Tibial artery (tissue), 4 donors: Measurements from ENCODE around the gene PLCL1.

Experiments
- DNase-seq, 2 donors: peaks; one replicate each; pipeline ENCODE4 v3.0.0-alpha.2; 2019
- H3K27ac ChIP-seq, 2 donors: fragments of 200-600 bp; sonication (generic) in 1 of 2; 1 replicate in 1 of 2; 2 replicates in 1 of 2; pipeline ENCODE4 v1.5.1; 2018 to 2019; ENCODE audit warnings: mild to moderate bottlenecking in 1 of 2
- H3K27me3 ChIP-seq, 2 donors: fragments of 200-600 bp; sonication (generic) in 1 of 2; one replicate each; pipeline versions ENCODE4 v1.5.1 to v1.6.0; 2016 to 2019
- H3K36me3 ChIP-seq, 3 donors: fragments of 200-600 bp; sonication (generic) in 2 of 3; one replicate each; pipeline ENCODE4 v1.5.1; 2016 to 2019; ENCODE audit warnings: mild to moderate bottlenecking in 2 of 3
- H3K4me1 ChIP-seq, 4 donors: fragments of 200-600 bp; sonication (generic) in 2 of 4; 1 replicate in 3 of 4; 2 replicates in 1 of 4; pipeline ENCODE4 v1.5.1; 2016 to 2019
- H3K4me3 ChIP-seq, 2 donors: fragments of 200-600 bp; sonication (generic) in 1 of 2; 1 replicate in 1 of 2; 2 replicates in 1 of 2; pipeline ENCODE4 v1.5.1; 2018 to 2019; ENCODE audit warnings: mild to moderate bottlenecking in 2 of 2
- H3K9me3 ChIP-seq, 3 donors: fragments of 200-600 bp; sonication (generic) in 1 of 3; one replicate each; pipeline ENCODE4 v1.5.1; 2016 to 2019
- intact Hi-C: fragments of 100-400 bp; cut with DNase I; formaldehyde crosslinking; loops from one replicate; pipeline ENCODE4 v1.15.0; 2023; ENCODE audit warnings: low total_unique reads
- TF ChIP-seq, protein P1 (sequence below), 2 experiments: fragments of 200-600 bp in 1 of 2; fragments of 450-650 bp in 1 of 2; IDR thresholded peaks; one replicate each; pipeline ENCODE4 v1.5.1; 2017 to 2019; ENCODE audit warnings: antibody characterized with exemption in 2 of 2, mild to moderate bottlenecking in 1 of 2, moderate library complexity in 1 of 2

Gene PLCL1

DNA sequence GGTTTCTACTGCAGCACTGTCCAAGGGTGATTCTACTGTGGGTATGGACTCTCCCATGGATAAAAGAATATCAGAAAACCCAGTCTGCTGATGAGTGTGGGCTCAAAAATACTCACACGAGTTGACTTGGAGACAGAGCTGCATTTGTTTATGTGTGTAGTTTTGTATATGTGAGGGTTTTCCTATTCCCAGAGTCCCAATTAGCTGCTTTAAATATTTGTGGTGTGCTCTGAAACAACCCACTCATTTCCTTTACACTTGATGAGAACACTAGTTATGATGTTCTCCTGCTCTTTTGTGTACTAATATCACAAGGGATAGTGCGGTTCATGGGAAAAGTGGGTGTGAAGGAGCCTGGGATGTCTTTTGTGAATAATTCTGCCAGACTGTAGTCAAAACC lies 337.3 kb downstream of the PLCL1 start:
- intact Hi-C loops: no loop called here
- Histone ChIP-seq H3K27me3 (no peaks in the 10 kb centered on the region), H3K4me3 (no peak overlapping the region), H3K4me1 (no peaks in the 10 kb centered on the region), H3K27ac (no peak overlapping the region), H3K9me3 (no peaks in the 10 kb centered on the region), H3K36me3 (no peaks in the 10 kb centered on the region)
- TF ChIP-seq, protein P1, sequence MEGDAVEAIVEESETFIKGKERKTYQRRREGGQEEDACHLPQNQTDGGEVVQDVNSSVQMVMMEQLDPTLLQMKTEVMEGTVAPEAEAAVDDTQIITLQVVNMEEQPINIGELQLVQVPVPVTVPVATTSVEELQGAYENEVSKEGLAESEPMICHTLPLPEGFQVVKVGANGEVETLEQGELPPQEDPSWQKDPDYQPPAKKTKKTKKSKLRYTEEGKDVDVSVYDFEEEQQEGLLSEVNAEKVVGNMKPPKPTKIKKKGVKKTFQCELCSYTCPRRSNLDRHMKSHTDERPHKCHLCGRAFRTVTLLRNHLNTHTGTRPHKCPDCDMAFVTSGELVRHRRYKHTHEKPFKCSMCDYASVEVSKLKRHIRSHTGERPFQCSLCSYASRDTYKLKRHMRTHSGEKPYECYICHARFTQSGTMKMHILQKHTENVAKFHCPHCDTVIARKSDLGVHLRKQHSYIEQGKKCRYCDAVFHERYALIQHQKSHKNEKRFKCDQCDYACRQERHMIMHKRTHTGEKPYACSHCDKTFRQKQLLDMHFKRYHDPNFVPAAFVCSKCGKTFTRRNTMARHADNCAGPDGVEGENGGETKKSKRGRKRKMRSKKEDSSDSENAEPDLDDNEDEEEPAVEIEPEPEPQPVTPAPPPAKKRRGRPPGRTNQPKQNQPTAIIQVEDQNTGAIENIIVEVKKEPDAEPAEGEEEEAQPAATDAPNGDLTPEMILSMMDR (IDR thresholded peaks at IDR 0.05): no peak
- DNase-seq: no peak

DNA sequence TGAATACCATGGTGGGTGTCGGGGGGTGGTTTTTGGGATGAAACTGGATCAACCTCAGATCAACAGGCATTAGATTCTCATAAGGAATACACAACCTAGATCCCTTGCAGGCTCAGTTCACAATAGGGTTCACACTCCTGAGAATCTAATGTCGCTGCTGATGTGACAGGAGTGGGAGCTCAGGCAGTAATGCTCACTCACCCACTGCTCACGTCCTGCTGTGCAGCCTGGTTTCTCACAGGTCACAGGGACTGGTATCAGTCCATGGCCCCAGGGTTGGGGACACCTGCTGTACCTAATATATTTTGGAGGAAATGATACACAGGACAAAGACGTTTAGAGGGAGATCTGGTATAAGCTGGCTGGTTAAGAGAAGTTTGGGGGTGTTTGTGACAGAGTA lies 338.8 kb downstream of the PLCL1 start:
- Histone ChIP-seq H3K9me3 (no peaks in the 10 kb centered on the region), H3K36me3 (no peaks in the 10 kb centered on the region), H3K4me1 (no peaks in the 10 kb centered on the region), H3K4me3 (no peak overlapping the region), H3K27ac (no peak overlapping the region), H3K27me3 (no peaks in the 10 kb centered on the region)
- DNase-seq: no peak
- TF ChIP-seq, protein P1 (IDR thresholded peaks at IDR 0.05): no peak
- intact Hi-C loops: no loop called here

DNA sequence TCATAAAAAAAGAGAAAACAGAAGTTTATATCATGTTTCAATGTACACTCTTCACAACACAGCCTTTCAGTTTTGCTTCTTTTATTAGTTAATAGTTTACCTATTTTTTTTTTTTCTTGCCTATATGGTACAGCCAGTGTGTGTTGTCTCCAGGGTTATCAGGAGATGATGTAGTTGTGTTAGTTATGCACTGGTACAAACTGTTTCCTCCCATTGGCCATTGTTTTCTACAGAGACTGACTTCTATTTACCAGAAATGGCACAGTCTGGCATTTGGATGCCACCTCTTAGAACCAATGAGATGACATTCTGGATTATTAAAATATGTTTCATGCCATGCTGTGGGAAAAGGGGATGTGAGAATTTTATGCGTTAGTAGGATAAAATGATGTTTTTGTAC lies 339.4 kb downstream of the PLCL1 start:
- Histone ChIP-seq H3K27me3 (no peaks in the 10 kb centered on the region), H3K4me1 (no peaks in the 10 kb centered on the region), H3K9me3 (no peaks in the 10 kb centered on the region), H3K27ac (no peak overlapping the region), H3K36me3 (no peaks in the 10 kb centered on the region), H3K4me3 (no peak overlapping the region)
- intact Hi-C loops: no loop called here
- TF ChIP-seq, protein P1 (IDR thresholded peaks at IDR 0.05): no peak
- no peak for DNase-seq

DNA sequence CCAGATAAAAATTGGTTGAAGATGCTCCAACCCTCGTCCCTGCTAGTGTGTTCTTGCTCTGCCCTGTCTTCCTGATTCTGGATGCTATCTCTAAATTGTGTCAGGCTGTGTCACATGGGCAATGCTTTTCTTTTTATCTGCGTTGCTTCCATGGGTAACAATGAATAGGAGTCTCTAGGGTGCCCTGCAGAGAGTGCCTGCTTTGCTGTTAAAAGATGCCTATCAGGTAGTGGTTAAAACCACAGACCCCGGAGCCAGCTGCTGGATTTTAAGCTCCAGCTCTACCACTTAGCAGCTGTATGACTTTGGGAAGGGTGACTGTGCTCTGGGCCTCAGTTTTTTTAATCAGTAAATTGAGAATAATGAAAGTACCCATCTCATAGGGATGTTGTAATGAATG lies 340.3 kb downstream of the PLCL1 start:
- no peak for DNase-seq
- Histone ChIP-seq H3K4me1 (no peaks in the 10 kb centered on the region), H3K27ac (no peak overlapping the region), H3K27me3 (no peaks in the 10 kb centered on the region), H3K4me3 (no peak overlapping the region), H3K36me3 (no peaks in the 10 kb centered on the region), H3K9me3 (no peaks in the 10 kb centered on the region)
- intact Hi-C loops: no loop called here
- TF ChIP-seq, protein P1 (IDR thresholded peaks at IDR 0.05): no peak

DNA sequence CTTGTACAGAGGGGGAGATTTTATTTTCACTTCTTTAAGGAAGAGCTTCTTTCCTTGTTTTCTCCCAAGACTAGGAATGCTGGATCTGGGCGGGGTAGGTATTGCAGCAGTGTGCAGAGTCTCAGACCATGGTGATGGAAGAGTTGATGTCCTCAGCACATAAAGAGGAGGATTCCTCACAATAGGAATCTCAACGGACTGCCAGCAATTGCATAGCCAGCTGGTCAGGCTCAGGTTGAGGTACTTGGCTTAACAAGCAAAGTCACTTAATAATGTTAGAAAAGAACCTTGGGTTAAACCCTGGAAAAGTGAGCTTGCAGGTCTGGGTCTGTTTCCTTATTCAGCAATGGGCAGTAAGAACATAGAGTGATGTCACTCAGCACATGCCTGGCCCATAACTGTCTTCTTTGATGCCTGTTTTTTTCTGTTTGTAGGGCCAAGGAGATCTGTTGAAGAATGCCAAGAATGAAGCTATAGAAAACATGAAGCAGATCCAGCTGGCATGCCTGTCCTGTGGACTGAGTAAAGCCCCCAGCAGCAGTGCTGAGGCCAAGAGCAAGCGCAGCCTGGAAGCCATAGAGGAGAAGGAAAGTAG lies 342.1 kb downstream of the PLCL1 start:
- no peak for DNase-seq
- Histone ChIP-seq H3K9me3 (no peaks in the 10 kb centered on the region), H3K4me3 (no peak overlapping the region), H3K27ac (no peak overlapping the region), H3K36me3 (no peaks in the 10 kb centered on the region), H3K27me3 (no peaks in the 10 kb centered on the region), H3K4me1 (no peaks in the 10 kb centered on the region)
- intact Hi-C loops: no loop called here
- TF ChIP-seq, protein P1 (IDR thresholded peaks at IDR 0.05): no peak

DNA sequence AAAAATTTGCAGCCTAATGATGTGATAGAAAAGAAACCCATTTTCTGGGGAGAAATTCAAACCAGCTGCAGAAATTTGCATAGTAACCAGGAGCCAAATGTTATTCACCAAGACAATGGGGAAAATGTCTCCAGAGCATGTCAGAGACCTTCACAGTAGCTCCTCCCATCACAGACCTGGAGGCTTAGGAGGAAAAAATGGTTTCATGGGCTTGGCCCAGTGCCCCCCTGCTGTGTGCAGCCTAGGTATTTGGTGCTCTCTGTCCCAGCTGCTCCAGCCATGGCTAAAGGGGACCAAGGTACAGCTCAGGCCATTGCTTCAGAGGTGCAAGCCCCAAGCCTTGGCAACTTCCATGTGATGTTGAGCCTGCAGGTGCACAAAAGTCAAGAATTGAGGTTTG lies 352.9 kb downstream of the PLCL1 start:
- no peak overlapping the region for H3K27ac ChIP-seq
- peaks cover 0 to 5% (median 0%) of the 10 kb centered on the region in 3 donors for H3K9me3 ChIP-seq
- no peaks in the 10 kb centered on the region for H3K27me3 ChIP-seq
- intact Hi-C loops: no loop called here
- TF ChIP-seq, protein P1 (IDR thresholded peaks at IDR 0.05): no peak
- no peaks in the 10 kb centered on the region for H3K4me1 ChIP-seq
- DNase-seq: no peak
- no peak overlapping the region for H3K4me3 ChIP-seq
- no peaks in the 10 kb centered on the region for H3K36me3 ChIP-seq
